ENCODE measurements around the gene SLC34A1.
"Not testable (repeated sequence)": the region's sequence is repeated elsewhere in the genome, so short reads cannot be mapped to it uniquely, and the experiment has no call there.

SLC34A1 gene

DNA sequence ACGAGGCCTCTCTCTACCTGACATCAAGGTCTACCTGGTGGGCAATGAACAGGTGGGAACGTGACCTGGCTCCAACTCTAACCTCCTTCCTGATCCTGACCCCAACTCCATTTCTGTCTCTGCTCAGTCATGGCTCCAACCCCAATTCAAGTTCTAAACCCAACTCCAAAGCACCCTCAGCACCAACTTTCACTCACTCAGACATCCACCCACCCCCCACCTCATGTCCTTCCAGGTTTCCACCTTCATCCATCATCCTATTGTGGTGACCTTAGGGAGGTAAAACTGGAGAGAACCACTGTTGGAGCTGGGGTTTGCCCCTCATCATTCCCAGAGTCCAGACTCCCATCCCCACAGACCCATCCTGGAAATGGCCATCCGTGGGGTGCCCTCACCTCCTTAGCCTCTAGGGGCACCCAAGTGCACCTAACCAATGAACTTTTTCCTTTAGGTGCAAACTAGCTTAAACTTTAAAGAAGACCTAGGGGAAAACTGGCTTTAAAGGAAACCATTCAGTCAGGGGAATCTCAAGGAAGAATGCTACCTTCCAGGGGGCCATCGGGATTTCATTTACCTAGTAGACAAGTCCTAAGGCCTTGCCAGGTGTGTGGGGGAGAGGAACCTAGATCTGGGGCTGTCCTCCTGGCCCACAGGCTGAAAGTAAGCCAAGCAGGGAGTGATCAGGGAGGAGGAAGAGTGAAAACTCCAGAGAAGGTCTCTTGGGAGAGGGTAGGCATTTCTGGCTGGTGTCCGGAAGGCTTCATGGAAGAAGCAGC is 15.2 kb upstream of the SLC34A1 start:
- no peak for DNase-seq (ENCODE audit: low read depth in 2 of 2)

GRCh38 chr5:177369645-177370440 is 14.4 kb upstream of the SLC34A1 start:
- no peak for DNase-seq (ENCODE audit: low read depth in 2 of 2)

DNA sequence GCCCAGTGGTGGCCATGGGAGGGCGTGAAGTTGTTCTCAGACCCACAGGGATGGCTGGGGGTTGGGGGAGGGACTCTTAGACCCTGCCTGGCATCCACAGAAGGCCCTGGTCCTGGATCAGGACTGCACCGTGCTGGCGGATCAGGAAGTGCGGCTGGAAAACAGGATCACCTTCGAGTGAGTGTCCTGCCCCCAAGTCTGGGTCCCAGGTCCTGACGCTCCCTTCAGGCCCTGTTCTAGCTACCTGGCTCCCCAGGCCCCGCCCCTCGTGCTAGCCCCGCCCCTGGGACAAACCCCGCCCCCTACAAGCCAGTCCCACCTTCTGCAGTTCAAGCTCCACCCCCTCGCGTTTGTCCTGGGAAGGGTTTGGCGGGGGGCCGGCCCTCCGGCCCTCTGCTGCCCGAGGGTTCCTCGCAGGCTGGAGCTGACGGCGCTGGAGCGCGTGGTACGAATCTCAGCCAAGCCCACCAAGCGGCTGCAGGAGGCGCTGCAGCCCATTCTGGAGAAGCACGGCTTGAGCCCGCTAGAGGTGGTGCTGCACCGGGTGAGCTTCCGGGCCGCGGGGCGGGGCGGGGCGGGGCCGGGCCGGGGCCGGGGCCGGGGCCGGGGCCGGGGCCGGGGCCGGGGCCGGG is 13.6 kb upstream of the SLC34A1 start:
- peak; percentile 55 to 60 for DNase-seq (ENCODE audit: low read depth in 2 of 2)

DNA sequence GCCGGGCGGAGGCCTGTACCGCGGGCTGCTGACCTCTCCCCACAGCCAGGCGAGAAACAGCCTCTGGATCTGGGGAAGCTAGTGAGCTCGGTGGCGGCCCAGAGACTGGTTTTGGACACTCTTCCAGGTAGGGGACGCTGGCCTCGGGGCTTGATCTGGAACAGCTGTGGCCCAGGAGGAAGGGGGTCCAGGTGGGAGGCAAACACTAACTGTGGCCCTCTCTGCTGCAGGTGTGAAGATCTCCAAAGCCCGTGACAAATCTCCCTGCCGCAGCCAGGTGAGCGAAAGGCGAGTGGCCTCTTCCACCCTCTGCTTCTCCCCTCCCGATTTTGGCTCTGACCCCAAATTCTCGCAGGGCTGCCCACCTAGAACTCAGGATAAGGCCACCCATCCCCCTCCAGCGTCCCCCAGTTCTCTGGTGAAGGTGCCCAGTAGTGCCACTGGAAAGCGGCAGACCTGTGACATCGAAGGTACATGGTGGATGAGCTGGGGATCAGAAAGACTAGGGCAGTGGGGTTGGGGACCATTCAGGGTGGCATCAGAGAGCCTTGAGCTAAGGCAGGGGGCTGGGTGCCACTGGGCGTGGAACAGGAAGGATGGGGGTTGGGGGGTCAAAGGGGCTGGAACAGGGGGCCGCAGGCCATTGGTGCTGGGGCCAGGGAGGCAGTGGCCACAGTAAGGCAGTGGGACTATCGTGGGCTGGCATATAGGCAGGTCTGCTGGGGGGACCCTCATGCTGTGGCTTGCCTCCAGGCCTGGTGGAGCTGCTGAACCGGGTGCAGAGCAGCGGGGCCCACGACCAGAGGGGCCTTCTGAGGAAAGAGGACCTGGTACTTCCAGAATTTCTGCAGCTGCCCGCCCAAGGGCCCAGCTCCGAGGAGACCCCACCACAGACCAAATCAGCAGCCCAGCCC is 12.9 kb upstream of the SLC34A1 start:
- no peak for DNase-seq (ENCODE audit: low read depth in 2 of 2)

GRCh38 chr5:177372034-177372896 is 12.0 kb upstream of the SLC34A1 start:
- DNase-seq (ENCODE audit: low read depth in 2 of 2) = no peak

DNA sequence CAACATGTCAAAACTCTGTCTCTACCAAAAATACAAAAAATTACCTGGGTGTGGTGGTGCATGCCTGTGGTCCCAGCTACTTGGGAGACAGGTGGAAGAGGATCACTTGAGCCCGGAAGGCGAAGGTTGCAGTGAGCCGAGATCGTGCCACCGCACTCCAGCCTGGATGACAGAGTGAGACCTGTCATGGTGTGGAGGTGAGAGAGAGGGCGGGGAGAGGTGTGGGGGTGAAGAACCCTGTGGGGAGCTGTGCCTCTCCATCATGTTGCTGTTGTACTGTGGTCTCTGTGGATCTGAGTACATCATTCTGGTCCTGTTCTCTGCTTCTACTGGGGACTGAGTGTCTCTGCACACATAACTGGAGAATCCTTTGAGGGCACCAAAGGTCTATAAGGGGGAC is 11.3 kb upstream of the SLC34A1 start:
- DNase-seq (ENCODE audit: low read depth in 2 of 2) = no peak

GRCh38 chr5:177373806-177374205 is 10.4 kb upstream of the SLC34A1 start:
- DNase-seq (ENCODE audit: low read depth in 2 of 2) = no peak

DNA sequence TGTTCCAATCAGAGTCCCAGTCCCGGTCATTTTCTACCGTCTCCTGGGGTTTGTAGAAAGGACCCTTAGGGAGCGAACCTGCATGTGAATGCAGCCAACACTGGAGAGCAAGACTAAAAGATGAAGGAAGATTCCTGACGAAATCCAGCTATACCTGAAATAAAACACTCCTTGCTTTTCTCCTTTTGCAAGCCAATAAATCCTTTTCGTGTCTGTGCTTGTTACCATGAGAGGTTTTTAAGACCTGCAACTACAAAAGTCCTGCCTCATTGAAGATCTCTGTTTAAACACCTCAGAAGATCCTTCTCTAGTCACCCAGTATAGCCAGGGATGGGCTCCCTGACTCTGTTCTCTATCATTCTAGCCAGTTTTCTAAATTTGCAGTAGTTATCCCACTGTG is 10.0 kb upstream of the SLC34A1 start:
- DNase-seq (ENCODE audit: low read depth in 2 of 2) = no peak

DNA sequence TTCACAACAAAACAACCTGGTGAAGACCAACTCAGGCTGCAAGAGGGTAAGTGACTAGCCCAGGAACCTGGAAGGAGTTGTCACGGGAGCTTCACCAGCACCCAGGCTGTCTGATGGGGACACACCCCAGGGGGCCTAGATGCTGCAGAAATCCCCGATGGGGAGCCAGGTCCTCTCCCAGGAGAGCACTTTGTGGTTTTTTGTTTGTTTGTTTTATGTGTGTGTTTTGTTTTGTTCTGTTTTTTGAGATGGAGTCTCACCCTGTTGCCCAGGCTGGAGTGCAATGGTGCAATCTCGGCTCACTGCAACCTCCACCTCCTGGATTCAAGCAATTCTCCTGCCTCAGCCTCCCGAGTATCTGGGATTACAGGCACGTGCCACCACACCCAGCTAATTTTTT is 8.7 kb upstream of the SLC34A1 start:
- not testable (repeated sequence) for DNase-seq (ENCODE audit: low read depth in 2 of 2)

- no peak for DNase-seq (ENCODE audit: low read depth in 2 of 2)
These were observed 8.1 kb upstream of the SLC34A1 start for GRCh38 chr5:177376107-177376506.

DNA sequence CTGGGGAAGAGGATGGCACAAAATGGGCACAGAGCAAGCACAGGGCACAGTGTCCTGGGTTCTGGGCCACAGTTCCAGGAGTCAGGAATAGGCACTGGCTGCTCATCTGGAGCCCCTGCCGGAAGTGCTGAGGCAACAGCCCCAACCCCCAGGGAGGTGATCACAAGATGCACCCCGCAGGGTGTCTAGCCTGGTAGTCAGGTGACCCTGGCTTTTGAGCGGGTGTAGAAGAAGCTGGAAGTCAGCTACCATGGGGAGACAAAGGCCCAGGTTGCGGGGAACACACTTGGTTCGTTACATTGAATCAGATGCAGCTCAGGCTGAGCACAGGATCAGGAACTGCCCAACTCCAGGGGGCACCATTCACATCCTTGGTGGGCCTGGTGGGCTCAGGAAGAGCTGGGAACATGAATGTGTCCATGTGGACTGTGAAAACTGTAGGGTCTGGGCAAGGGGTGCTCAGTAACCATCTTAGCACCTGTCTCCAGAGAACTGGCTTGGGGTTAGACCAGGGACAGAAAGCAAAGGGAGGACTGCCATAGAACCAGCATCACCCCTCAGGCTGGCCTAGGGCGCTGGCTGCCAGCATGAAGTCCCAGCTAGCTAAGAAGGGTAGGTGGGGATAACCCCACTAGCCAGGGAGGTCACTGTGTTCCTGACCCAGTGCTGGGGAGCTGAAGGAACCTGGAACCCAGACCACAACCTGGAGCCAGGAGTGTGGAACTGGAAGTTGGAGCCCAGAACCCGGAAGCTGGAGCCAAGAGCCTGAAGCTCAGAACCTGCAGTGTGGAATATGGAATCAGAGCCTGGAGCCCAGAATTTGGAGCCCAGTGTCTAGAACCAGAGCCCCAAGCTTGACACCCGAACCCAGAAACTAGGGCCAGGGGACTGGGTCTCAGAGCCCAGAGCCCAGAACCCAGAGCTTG is 6.1 kb upstream of the SLC34A1 start:
- DNase-seq (ENCODE audit: low read depth in 2 of 2) = no peak

GRCh38 chr5:177378884-177379883 is 5.0 kb upstream of the SLC34A1 start:
- DNase-seq (ENCODE audit: low read depth in 2 of 2) = peak; percentile 58 to 60

- DNase-seq (ENCODE audit: low read depth in 2 of 2) = no peak
These were observed 3.5 kb upstream of the SLC34A1 start for GRCh38 chr5:177380805-177381126.

- no peak for DNase-seq (ENCODE audit: low read depth in 2 of 2)
These were observed 1.7 kb upstream of the SLC34A1 start for GRCh38 chr5:177382423-177383029.

- DNase-seq (ENCODE audit: low read depth in 2 of 2) = no peak
These were observed 1.1 kb upstream of the SLC34A1 start for GRCh38 chr5:177383181-177383580.

- DNase-seq (ENCODE audit: low read depth in 2 of 2) = no peak
These were observed 1.5 kb downstream of the SLC34A1 start for GRCh38 chr5:177385720-177386119.

DNA sequence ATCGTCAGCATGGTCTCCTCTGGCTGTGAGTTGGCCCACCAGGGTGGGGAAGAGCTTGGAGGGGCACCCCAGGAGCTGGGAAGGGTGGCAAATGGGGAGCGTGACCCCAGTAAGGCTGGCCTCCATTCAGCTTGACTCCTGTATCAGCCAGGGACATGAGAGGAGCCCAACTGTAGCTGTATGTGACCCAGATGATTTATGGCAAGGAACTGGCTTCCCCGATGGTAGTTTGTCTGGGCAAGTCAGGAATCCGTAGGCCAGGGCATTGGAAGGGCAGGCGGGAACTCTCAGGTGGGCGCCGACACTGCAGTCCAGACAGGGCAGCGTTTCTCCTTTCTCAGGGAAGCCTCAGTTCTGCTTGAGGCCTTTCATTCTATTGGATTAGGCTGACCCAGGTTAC is 2.3 kb downstream of the SLC34A1 start:
- DNase-seq (ENCODE audit: low read depth in 2 of 2) = no peak

- no peak for DNase-seq (ENCODE audit: low read depth in 2 of 2)
These were observed 3.2 kb downstream of the SLC34A1 start for GRCh38 chr5:177387405-177387804.
